ENCODE results near the gene TTC23.

TTC23 gene

DNA sequence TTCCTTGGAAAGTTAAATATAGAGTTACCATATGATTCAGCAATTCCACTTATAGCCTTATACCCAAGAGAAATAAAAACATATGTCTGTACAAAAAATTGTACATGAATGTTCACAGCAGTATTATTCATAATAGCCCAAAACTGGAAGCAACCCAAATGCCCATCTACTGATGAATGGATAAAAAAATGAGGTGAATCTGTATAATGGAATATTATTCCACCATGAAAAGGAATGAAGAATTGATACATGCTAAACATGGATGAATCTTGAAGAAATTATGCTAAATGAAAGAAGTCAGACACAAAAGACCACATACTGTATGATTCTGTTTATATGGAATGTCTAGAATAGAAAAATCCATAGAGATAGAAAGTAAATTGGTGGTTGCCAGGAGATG, 61.4 kb downstream of the TTC23 start:
- no peak for DNase-seq

DNA sequence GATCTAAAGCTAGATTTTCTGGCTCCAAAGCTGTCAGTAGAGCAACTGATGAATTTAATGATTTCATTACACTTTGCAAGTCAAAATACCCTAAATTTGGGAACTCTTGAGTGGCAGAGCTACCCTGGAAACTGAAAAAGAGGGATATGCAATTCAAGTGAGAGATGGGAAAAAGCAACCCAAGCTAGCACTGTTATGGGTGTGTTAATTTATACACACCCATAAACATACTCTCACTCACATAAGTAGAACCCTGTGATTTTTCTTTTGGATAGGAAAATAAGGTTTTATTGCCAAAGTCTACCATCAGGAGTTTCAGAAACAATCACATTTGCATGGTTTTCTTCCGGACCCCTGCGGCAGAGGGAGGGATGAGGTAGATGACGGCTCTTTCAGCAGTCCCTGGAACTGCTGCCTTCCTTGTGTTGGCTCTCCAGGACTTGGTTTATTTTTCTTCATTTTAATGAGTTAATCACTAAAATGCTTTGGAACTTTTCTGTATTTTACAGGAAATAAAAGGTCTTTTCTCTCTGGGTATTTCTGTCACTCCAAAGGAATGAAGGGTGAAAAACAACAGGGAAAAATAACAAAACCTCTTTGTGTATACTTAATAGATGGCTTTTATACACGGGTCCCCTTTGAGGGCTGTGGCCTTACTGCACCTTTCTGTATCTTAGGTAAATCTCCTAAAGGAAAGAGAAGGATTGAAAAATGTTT, 63.8 kb downstream of the TTC23 start:
- DNase-seq = no peak

DNA sequence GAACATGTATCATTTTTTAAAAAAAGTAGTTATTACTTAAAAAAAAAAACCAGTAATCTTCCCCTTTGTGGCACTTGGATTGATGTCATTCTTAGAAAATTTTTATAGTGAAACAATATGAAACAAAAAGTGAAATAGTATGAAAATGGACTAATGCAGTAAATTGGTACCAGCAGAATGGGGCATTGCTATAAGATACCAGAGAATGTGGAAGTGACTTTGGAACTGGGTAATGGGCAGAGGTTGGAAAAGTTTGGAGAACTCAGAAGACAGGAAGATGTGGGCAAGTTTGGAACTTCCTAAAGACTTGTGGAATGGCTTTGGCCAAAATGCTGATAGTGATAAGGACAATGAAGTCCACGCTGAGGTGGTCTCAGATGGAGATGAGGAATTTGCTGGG, 66.6 kb downstream of the TTC23 start:
- DNase-seq = no peak

DNA sequence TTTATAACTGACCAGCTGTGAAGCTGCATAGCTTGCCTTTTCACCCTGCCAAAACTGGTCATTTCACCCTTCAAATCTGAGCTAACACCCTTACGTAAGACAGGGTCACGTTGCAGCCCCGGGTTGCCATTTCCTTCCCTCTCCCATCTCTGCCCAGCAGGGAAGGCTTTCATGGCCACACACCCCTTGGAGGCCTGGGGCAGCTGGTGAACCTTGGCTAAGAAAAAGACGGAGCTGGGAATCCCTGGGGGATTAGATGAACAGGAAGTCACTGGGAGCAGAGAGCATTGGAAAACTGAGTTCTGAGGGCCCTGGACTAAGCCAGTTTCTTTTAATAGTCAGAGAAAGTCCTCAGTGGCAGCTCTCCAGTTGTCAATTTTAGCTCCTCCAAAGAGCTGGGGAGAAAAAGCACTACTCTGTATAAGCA, 67.8 kb downstream of the TTC23 start:
- DNase-seq = no peak

DNA sequence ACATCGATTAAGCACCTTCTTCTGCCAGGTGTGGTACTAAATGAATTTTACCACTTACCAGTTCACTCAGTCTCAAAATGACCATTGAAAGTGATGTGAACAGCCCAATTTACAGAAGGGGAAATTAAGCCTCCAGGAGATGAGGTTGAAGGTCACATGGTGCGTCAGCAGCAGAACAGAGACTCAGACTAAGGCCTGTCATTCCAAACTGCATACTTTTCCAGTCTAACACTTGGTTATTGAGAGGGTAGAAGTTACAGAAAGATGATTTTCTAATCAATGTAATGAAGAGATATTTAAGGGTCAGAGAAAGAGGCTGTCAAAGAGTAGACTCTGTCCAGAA, 68.4 kb downstream of the TTC23 start:
- no peak for DNase-seq

DNA sequence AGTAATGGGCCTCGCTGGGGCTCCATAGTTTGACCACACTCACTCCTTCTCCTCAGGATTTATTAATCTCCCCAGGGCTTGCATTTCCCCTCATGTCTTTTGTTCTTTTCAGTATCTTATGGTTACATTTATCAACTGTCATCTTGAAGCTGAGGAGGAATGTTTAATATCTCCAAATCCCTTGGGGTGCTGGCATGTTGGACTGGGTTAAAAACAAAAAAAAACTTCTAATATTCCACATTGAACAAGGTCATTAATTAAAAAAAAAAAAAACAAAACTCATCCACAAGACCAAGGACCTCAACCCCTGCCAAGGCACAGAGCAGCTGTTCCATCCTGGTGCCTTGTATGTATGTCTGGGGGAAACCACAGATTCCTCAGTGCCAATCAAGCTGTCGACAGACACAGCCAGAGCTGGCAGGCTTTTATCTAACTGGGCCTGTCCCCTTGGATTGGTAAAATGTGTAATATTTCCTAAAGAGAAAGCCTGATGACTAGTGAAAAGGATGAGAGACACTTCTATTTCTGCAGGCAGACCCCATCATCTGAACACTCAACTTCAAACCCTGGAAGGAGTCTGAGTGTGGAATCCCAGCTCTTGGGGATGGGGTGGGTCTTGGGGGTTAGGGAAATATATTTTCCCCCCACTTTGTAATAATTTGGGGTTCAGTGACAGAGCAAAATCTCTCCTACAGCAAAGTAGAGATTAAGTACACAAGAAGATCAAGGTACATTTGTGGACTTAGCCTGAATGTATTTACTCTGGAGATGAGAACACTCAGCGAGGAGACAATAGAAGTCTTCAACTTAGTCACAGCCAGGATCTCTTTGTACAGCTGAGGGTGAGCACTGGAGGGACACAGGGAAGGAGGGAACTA, 69.1 kb downstream of the TTC23 start:
- no peak for DNase-seq

DNA sequence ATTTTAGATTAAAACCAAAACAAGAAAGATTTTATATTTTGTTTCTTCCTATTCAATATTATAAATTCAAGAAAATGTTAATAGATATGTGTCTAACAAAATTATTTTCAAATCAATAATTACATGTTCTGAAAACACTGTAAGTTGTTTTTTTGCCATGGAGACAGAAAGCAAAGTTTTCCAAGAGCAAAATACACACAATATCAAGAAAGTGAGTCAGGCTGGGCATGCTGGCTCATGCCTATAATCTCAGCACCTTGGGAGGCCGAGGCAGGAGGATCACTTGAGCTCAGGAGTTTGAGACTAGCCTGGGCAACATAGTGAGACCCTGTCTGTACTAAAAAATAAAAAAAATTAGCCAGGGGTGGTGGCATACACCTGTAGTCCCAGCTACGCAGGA, 71.7 kb downstream of the TTC23 start:
- DNase-seq = no peak

DNA sequence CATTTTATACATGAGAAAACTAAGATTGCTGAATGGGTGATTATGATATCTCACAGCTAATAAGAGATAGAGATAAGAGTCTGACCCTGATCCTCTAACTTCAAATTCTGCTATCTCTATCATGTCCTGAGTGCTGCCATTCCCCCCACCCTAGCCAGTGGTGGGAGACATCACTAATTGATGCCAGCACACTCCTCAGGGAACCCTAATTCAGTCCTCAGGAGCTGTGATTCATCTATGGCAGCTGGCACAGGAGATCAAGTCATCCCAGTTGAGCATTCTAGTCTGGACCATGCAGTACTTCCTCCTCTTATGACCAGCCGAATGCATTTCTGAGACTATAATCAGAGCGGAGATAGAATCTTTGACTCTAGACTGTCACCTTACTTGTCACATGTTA, 72.6 kb downstream of the TTC23 start:
- DNase-seq = no peak

DNA sequence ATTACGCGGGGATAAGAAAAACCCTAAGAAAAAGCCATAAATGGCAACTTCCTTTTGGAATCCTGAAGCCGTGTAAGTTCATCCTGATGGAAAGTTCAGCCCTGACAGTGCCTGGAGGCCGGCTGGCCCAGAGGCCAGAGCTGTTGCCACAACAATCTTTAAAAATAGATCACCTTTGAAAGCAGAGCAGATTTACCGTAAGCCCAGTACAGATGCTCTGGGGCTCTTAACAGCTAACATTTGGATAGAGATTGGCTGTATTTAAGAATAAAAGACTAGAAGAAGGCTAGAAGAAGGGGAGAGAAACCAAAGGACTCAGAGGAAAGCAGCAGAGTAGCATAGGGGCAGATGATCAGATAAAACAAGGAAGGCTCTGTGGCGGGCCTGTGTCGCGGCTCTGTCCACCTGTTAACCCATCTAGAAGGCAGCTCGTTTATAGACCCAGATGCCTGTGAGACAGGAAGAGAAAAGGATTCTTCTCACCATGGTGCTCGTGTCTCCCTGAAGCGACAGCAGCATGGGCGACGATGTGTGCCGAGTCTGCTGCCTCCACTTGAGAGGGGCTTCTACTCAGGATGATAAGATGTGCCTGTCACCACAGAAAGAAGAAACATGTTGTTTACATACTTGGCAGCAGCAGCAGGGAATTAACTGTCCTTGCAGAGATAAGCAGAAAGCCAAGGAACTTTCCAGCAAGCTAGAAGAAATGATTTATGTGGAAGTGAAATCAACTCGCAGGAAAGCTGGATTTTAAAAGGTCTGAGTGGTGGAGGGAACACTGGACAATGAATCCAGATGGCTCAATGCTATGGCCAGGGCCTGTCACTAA, 74.6 kb downstream of the TTC23 start:
- DNase-seq = no peak

DNA sequence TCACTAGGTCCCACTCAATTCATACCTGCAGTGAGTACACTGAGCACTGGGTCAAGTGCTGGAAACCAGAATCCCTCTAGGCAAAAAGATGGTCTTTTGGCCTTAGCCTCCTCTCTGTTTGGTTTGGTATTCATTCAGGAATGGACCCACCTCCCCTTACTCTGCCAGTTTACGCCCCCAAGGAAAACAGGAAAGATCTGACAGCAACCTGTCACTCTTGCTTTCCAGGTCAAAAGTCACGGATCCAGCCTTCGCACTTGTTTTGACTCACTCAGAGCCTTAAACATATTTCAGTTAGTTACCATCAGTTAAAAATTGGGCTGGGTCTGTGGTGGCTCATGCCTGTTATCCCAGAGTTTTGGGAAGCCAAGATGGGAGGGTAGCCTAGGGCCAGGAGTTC, 76.4 kb downstream of the TTC23 start:
- DNase-seq = no peak

DNA sequence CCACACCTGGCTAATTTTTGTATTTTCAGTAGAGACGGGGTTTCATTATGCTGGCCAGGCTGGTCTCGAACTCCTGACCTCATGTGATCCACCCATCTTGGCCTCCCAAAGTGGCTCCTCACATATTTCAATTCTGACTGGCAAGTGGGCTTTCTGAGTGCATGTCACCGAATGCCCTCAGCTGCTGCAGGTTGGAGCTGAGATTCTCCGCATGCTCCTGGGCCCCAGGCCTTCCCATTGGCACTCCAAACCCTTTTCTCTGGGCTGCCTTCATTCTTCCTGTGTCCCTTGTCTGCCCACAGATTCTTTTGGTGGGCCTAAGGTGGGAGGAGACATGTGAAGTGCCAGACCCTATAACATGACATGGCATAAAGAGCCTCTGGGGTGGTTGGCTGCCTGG, 77.2 kb downstream of the TTC23 start:
- DNase-seq = no peak

DNA sequence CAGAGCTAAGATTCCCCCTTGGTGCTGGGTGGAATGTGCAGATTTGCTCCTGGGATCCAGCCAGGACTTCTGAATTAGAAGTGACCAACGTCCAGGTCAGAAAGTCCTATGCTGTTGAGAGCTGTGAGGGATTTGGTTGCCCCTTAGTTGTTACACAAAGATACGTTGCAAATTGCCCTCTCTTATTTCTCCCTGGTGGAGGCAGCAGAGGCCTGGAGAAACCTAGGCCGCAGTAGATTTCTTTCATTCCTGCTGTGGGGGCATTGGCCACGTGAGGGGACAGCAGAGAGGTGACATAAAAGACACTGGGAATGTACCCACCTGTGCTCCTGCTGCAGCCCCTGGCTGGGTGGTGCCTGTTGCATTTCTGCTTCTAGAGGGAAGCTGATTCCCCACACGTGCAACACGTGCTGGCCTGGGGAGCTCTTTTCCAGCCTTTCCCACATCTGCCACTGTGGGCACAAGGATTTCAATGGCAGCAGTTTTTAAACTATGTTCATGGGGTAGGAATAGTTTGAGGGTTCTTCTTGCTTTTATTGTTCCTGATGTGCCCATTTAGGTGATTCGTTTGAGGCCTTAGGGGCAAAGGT, 78.8 kb downstream of the TTC23 start:
- DNase-seq = no peak

DNA sequence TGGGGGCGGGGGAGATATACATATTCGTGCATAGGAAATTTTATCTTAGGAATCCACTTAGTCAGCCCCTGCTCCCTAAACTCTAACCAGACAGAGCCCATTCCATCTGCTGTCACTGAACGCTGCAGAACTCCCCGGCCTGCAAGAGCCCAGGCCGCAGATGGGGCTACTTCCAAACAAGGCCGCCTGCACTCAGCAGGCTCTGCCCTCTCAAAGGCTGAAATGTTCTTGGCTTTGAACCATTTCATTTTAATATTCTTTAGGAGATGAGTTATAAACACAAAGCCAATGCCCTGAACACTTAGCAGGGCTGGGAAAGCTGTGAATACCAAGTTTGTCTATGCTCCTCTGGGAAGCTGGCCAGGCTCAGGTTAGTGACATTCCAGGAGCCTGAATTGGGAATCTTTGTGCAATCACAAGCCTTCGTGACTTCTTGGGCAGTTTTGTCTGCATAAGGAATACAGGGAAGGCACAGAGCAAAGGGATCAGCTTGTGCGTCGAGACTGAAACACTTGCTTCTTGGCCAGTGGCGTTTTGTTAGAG, 79.5 kb downstream of the TTC23 start:
- DNase-seq = no peak

DNA sequence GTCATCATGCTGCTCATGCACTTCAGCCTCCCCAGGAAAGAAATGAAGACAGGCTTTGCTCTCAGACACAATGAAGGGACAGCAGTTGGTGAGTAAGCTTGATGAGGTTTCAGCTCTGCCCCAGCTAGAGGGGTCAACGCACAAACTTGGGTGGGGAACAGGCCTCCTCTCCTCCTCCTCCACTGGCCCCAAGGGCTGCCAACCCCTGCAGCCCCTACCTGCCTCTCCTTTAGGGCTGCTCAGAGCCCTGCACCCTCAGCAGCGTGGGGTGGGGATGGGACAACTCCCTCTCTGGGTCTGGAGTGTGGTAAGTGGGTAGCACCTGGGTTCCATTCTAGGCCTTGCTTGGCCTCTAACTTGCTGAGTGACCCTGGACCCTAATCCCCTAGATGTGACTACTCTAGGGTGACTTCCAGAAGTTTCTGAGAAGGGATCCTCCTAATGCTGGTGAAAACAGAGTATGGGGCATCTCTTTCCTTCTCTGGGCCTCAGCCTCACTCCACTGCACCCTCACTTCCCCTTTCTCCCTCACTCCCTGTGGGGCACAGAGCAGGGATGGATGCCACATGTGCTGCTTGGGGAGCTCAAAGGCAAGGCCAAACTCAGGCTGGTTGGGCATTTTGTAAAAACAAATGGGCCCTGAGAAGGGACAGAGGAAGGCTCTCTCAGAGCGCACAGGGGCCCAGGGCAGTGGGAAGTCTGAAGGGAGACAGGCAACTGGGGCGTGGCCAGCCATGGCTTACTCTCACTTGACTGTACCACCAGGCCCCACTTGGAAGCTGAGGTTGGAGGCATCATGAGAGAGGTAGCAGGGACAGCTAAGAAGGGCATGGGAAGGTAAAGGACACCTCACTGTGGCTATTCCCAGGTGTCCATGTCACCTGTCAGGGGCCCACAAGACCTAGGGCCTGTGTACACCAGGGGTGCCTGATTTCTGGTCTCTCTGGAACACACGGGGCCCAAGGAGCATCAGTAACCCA, 80.5 kb downstream of the TTC23 start:
- DNase-seq = no peak

DNA sequence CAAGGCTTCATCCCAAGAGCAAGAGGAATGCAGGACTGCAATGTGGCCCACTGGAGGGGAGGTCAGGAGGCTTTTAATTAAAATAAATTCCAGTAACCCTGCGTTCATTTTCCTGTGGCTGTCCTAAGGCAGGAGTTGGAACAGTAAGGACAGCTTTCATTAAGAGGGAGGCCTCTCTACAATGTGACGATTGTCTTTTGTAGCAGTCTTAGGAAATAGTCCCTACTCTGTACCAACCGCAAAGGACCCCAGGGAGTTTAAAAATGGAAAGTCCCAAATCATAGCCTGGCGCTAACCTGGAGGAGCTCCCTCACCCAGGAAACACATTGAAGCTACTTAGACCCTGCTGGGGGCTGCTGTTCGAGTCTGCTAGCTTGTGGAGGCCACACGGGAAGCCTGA, 81.7 kb downstream of the TTC23 start:
- no peak for DNase-seq

DNA sequence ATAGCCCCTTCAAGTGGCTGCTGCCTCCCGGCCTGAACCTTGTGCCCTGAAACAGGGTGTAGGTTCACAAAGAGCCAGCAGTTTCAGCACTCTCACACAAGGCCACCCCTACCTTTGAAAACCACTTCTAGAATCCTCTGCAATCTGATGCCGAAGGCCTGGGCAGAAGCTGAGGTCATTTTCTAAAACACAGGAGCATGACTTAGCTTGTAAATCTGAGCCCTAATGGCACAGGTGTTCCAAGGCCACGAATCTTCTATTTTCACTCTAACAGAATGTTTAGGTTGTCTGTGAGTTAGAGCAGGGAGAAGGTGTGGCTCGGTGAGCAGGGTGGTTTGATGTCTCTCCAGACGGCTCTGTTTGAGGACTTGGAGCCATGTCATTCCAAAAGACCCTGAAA, 82.2 kb downstream of the TTC23 start:
- no peak for DNase-seq

DNA sequence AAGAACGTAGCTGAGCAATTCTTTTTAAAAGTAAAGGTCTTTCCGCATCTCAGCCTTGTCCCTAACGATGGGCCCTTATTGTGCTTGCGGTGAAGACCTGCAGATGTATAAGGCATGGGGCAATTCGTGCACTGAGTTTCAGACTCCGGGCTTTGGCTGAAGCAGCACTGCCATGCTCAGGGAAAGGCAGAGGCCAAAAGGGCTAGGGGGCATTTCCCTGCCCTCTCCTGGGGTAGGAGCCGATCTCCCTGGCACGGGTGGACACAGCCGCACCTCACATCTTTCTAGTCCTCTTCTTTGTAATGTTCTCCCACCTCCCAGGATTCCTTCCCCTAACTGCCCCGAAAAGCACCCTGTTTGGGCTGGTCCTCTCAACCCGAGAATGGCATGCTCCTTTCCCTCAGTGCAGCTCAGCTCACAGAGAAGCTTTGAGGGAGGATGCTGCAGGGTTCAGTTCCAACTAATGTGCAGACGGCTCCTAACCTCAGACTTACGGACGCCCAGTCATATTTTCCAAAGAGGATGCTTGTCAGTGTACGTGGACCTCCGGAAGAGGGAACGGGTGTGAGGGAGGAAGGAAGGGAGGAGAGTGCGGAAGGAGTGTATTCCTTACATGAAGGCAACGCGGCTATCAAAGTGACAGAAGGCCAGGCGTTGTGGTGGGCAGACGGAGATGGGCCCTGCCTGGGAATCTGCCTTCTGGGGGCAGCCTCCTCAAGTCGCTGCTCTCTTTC, 83.3 kb downstream of the TTC23 start:
- DNase-seq = no peak

DNA sequence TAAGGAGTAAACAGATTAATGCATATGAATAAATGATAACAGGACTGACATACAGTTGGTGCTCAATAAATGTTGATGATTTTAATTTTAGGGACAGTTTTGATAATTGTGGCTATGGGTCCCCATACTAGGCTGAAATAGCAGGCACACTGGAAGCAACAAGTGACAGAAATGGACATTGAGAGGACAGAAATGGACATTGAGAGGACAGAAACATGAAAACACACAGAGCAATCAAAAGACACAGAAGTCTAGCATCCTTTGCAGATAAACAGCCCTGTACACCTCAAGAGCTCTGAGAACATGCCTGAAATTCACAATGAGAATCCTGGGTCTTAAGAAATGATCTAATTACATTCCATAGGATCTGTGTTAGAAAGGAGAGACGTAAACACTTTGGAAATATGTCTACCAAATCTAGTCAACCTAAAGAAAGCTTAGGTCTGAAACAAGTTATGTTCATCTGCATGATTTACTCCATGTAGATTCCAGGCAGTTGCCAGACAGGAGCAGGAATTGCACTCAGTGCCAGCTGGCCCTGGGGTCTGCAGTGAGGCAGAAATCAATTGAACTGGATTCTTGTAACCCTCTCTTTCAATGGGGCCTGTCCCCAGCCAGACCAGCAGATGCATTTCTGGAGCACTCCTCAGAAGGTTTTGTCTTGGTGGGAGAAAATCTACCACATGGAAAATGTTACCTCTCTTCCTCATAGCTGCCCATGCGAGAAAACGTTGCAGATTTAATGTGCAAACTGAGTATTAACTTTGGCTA, 84.2 kb downstream of the TTC23 start:
- DNase-seq = no peak

DNA sequence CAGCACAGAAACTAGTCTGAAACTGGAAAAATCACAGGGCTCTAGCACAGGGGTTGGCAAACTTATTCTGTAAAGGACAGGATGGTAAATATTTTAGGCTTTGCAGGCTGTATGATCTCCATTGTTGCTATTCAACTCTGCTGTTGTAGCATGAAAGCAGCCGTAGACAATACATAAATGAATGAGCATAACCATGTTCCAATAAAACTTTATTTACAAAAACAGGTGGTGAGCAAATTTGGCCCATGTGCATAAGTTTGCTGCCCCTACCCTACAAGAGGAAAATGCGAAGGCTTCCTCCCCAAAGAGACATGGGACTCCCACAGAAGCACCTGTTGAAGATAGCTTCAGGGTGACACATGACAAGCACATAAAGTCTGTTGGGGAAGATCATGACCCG, 85.3 kb downstream of the TTC23 start:
- DNase-seq = no peak
